BE2C (cell line): Measurements from ENCODE around the gene DHRS11.

ENCODE experiments used
- DNase-seq: peaks from one replicate; pipeline ENCODE4 v3.0.0-alpha.2; 2020
- H3K27me3 ChIP-seq: fragments of 250-450 bp; sonication (Bioruptor Pico); 2 replicates; pipeline ENCODE4 v1.5.1; 2020; ENCODE audit warnings: mild to moderate bottlenecking
- H3K36me3 ChIP-seq: fragments of 250-450 bp; sonication (Bioruptor Pico); 2 replicates; pipeline ENCODE4 v1.5.1; 2020; ENCODE audit warnings: mild to moderate bottlenecking
- H3K4me1 ChIP-seq: fragments of 250-450 bp; sonication (Bioruptor Pico); 2 replicates; pipeline ENCODE4 v1.5.1; 2020
- H3K4me3 ChIP-seq: 2 replicates; pipeline ENCODE4 v1.5.1; 2011; ENCODE audit warnings: low read depth, low read length
- H3K9me3 ChIP-seq: fragments of 250-450 bp; sonication (Bioruptor Pico); 2 replicates; pipeline ENCODE4 v1.5.1; 2020
- TF ChIP-seq, protein P1 (sequence below): IDR thresholded peaks from 2 replicates; pipeline ENCODE4 v1.5.1; 2012; ENCODE audit warnings: mild to moderate bottlenecking, low read depth, low read length

DHRS11 gene

DNA sequence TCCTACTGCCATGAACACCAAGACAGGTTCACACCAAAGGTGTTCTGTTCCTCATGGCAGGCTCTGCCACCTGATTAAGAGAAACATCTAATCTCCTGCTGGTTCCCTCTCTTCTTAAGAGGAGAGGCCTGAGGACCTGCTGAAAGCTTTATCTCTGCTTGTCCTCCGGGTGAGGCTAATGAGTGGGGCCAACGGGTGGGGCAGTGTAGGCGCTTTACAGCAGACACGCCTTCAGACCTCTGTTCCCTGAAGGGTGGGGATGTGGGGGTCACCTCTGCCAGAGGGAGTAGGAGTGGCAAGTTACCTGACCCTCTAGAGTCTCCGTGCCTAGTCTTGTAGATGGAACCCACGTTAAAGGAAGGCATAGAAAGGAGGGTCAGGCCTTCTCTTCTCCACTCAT is 5.5 kb downstream of the DHRS11 start:
- TF ChIP-seq, protein P1, sequence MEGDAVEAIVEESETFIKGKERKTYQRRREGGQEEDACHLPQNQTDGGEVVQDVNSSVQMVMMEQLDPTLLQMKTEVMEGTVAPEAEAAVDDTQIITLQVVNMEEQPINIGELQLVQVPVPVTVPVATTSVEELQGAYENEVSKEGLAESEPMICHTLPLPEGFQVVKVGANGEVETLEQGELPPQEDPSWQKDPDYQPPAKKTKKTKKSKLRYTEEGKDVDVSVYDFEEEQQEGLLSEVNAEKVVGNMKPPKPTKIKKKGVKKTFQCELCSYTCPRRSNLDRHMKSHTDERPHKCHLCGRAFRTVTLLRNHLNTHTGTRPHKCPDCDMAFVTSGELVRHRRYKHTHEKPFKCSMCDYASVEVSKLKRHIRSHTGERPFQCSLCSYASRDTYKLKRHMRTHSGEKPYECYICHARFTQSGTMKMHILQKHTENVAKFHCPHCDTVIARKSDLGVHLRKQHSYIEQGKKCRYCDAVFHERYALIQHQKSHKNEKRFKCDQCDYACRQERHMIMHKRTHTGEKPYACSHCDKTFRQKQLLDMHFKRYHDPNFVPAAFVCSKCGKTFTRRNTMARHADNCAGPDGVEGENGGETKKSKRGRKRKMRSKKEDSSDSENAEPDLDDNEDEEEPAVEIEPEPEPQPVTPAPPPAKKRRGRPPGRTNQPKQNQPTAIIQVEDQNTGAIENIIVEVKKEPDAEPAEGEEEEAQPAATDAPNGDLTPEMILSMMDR: no peak
- no peak overlapping the region for H3K4me3 ChIP-seq
- no peaks in the 10 kb centered on the region for H3K4me1 ChIP-seq
- 0 out of 2 replicates have a peak, but pooled peaks cover 2% of the 10 kb centered on the region for H3K36me3 ChIP-seq
- no peaks in the 10 kb centered on the region for H3K27me3 ChIP-seq
- no peaks in the 10 kb centered on the region for H3K9me3 ChIP-seq
- no peak for DNase-seq

DNA sequence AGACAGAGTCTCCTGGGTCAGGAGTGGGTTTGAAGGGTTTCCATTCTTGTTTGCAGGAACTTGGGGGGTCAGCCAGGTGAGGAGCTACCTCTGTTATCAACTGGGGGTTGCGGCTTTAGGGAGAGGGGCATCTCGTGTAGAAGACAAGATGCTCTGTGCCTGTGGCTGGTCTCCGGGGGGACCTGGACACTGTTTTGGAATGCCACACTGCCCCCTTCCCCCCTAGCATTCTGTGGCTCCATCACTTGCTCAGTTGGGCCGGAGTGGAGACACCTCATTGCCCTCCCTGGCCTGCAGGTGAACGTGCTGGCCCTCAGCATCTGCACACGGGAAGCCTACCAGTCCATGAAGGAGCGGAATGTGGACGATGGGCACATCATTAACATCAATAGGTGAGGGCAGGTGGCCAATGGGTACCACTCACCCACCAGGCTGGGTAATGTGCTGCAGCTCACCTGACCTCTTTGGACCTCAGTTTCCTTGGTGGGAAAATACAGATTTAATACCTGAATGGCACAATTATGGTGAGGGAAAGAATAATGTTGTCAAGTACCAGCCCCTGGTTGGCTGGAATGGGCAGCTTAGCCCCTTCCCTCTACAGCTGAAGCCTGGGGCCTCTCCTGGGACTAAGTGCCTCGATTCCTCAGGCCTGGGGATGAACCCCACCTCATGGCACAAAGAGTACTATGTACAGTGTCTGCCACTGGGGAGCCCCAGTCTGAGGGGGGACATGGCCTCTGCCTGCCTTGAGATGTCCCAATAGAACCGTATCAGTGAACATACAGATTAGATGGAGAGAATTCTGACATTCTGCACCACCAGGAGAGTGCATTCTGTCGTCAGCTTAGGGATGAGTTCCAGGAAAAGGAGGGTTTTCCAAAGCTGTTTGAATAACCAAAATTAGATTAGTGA is 6.4 kb downstream of the DHRS11 start:
- no peak for DNase-seq
- Histone ChIP-seq H3K27me3 (no peaks in the 10 kb centered on the region), H3K9me3 (no peaks in the 10 kb centered on the region), H3K4me3 (no peak overlapping the region), H3K36me3 (0 out of 2 replicates have a peak, but pooled peaks cover 2% of the 10 kb centered on the region), H3K4me1 (no peaks in the 10 kb centered on the region)
- TF ChIP-seq, protein P1: no peak

DNA sequence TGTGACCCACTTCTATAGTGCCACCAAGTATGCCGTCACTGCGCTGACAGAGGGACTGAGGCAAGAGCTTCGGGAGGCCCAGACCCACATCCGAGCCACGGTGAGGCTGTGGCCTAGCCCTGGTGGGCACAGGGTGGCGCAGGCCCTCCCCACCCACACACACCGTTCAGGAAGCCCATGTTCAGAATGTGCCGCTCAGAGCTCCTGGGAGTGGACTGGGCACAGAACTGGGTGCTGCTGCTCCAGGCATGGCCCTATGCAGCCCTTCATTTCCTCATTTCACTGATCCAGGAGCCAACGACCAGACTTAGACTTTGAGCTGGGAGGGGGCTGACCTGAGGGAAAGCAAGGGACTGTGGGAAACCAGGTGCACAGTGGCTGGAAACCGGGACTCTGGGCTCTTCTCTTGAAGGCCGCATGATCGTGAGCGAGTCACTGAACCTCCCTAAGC is 7.3 kb downstream of the DHRS11 start:
- 0 out of 2 replicates have a peak, but pooled peaks cover 2% of the 10 kb centered on the region for H3K36me3 ChIP-seq
- no peaks in the 10 kb centered on the region for H3K9me3 ChIP-seq
- no peak overlapping the region for H3K4me3 ChIP-seq
- no peaks in the 10 kb centered on the region for H3K27me3 ChIP-seq
- H3K4me1 ChIP-seq: no peaks in the 10 kb centered on the region
- no peak for DNase-seq
- TF ChIP-seq, protein P1: no peak

DNA sequence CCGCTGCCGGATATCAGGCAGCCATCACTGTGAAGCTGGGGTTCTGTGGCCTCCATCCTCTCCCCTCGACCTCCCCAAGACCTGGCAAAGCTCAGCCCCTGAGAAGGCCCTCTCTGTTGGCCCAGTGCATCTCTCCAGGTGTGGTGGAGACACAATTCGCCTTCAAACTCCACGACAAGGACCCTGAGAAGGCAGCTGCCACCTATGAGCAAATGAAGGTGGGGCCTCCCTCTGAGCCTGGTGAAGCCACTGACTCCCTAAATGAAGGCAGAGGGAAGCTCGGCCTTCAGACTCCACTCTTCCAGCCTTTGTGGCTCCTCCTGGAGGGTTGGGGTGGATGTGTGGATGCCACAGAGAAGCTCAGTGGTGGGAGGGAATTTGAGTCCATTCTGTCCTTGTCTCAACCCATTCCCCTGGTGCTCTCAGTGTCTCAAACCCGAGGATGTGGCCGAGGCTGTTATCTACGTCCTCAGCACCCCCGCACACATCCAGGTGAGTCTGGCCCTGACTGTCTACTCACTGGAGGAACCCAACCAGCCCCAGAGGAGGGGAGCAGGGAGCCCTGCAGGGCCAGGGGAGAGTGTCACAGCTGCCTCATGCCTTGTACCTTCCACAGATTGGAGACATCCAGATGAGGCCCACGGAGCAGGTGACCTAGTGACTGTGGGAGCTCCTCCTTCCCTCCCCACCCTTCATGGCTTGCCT is 8.0 kb downstream of the DHRS11 start:
- Histone ChIP-seq H3K9me3 (no peaks in the 10 kb centered on the region), H3K36me3 (0 out of 2 replicates have a peak, but pooled peaks cover 2% of the 10 kb centered on the region), H3K4me1 (no peaks in the 10 kb centered on the region), H3K27me3 (no peaks in the 10 kb centered on the region), H3K4me3 (no peak overlapping the region)
- TF ChIP-seq, protein P1: no peak
- no peak for DNase-seq

DNA sequence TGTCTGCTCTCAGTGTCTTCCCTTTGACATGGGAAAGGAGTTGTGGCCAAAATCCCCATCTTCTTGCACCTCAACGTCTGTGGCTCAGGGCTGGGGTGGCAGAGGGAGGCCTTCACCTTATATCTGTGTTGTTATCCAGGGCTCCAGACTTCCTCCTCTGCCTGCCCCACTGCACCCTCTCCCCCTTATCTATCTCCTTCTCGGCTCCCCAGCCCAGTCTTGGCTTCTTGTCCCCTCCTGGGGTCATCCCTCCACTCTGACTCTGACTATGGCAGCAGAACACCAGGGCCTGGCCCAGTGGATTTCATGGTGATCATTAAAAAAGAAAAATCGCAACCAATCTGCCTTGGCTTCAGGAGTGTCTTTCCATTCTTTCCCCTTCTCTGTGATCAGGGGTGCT is 8.8 kb downstream of the DHRS11 start:
- DNase-seq: no peak
- TF ChIP-seq, protein P1: no peak
- no peaks in the 10 kb centered on the region for H3K27me3 ChIP-seq
- H3K4me1 ChIP-seq: no peaks in the 10 kb centered on the region
- H3K9me3 ChIP-seq: no peaks in the 10 kb centered on the region
- 0 out of 2 replicates have a peak, but pooled peaks cover 2% of the 10 kb centered on the region for H3K36me3 ChIP-seq
- H3K4me3 ChIP-seq: no peak overlapping the region
